Fibroblast of mammary gland (primary cell): ENCODE measurements around the gene PRUNE1.

Source experiments
- DNase-seq: peaks from one replicate; pipeline ENCODE4 v3.0.0-alpha.2; 2010; ENCODE audit warnings: low read depth
- H3K4me3 ChIP-seq: 2 replicates; pipeline ENCODE4 v1.5.1; 2011; ENCODE audit warnings: low read depth, mild to moderate bottlenecking, low read length, moderate library complexity; ENCODE audit not compliant: control insufficient read depth
- CTCF ChIP-seq: conservative IDR thresholded peaks from 2 replicates; pipeline ENCODE4 v1.5.1; 2011; ENCODE audit warnings: low read depth, low read length, inconsistent platforms; ENCODE audit not compliant: control insufficient read depth, insufficient read depth

PRUNE1 gene

GRCh38 chr1:150972417-150972940 is 35.8 kb upstream of the PRUNE1 start:
- no peak for DNase-seq
- no peak for TF ChIP-seq CTCF
- peak overlapping the region; percentile 84 for H3K4me3 ChIP-seq

GRCh38 chr1:150973258-150973835 is 34.9 kb upstream of the PRUNE1 start:
- peak overlapping the region; percentile 84 for H3K4me3 ChIP-seq
- DNase-seq: peak; percentile 11
- no peak for TF ChIP-seq CTCF

GRCh38 chr1:150973836-150974579 is 34.2 kb upstream of the PRUNE1 start:
- peak overlapping the region; percentile 84 for H3K4me3 ChIP-seq
- no peak for TF ChIP-seq CTCF
- peak; percentile 23 for DNase-seq

- peak; percentile 56 for DNase-seq
- H3K4me3 ChIP-seq: peak within 1 kb of the TSS; percentile 84
- no peak for TF ChIP-seq CTCF
These were observed 33.4 kb upstream of the PRUNE1 start, which contains the start of gene CERS2 for GRCh38 chr1:150974580-150975478. CERS2 (minus strand) TSS chr1:150974835; CDS start chr1:150969090, 5,745 bp downstream.

- no peak for DNase-seq
- TF ChIP-seq CTCF: no peak
- no peak overlapping the region for H3K4me3 ChIP-seq
These were observed 31.8 kb upstream of the PRUNE1 start for GRCh38 chr1:150976401-150976821.
